A549 (cell line): ENCODE results near the gene VWC2. TPM values are rescaled to one million over a fixed set of nuclear protein-coding genes. Genes with fewer than 3 reads are reported as not detected.

Experiments used
- ATAC-seq, 2 experiments: fragments of 200-7000 bp in 1 of 2; fragments of >200 bp in 1 of 2; cut with Nextera tagmentation in 1 of 2; cut with Tn5 transposase in 1 of 2; 3 replicates each; pipeline versions ENCODE4 v1.8.0 to v1.9.1; 2018 to 2020; ENCODE audit warnings: mild to moderate bottlenecking in 1 of 2, moderate library complexity in 1 of 2
- CTCF ChIA-PET: fragments of 300-600 bp; sonication (Branson Sonifier 250); formaldehyde crosslinking; extraction: SDS; loops from one replicate; lab custom pipeline; 2021; ENCODE audit warnings: antibody characterized with exemption, inconsistent platforms; lab: Yijun Ruan, JAX
- POLR2A ChIA-PET: fragments of 350-600 bp; formaldehyde crosslinking; extraction: SDS; loops from one replicate; lab custom pipeline; 2021; ENCODE audit warnings: antibody characterized with exemption, inconsistent platforms; lab: Yijun Ruan, JAX
- DNase-seq, 2 experiments: peaks; one replicate each; pipeline versions ENCODE4 v3.0.0 to v3.0.0-alpha.2; 2011 to 2016; ENCODE audit warnings: low read depth in 1 of 2, low spot score in 1 of 2
- FAIRE-seq: peaks from 2 replicates; lab custom pipeline; 2011; peaks lifted over from hg19 to GRCh38; lab: Jason Lieb, UNC
- H3K27ac ChIP-seq, 2 experiments: fragments of >200 bp; sonication (Bioruptor Twin); formaldehyde crosslinking; 3 replicates each; pipeline ENCODE4 v1.5.1; 2016 to 2017
- H3K4me1 ChIP-seq: fragments of >200 bp; sonication (Bioruptor Twin); formaldehyde crosslinking; 3 replicates; pipeline ENCODE4 v1.6.1; 2016
- H3K4me2 ChIP-seq: fragments of >200 bp; sonication (Bioruptor Twin); formaldehyde crosslinking; 3 replicates; pipeline ENCODE4 v1.6.1; 2016
- H3K4me3 ChIP-seq: fragments of >200 bp; sonication (Bioruptor Twin); formaldehyde crosslinking; 3 replicates; pipeline ENCODE4 v1.5.1; 2016
- H3K9me3 ChIP-seq: fragments of >200 bp; sonication (Bioruptor Twin); formaldehyde crosslinking; 3 replicates; pipeline ENCODE4 v1.6.1; 2016
- BCL3 ChIP-seq: fragments of >200 bp; sonication (Bioruptor Twin); formaldehyde crosslinking; IDR thresholded peaks from 3 replicates; pipeline ENCODE4 v1.6.1; 2016
- CEBPB ChIP-seq, 2 experiments: fragments of >200 bp in 1 of 2; sonication (Bioruptor Twin) in 1 of 2; formaldehyde crosslinking in 1 of 2; IDR thresholded peaks; 2 replicates each; pipeline ENCODE4 v1.6.1; 2012 to 2016
- CHD2 ChIP-seq: fragments of 150-350 bp; IDR thresholded peaks from 2 replicates; pipeline ENCODE4 v1.6.1; 2014; ENCODE audit warnings: low read length; ENCODE audit not compliant: partially characterized antibody
- CTCF ChIP-seq: fragments of >200 bp; sonication (Bioruptor Twin); formaldehyde crosslinking; IDR thresholded peaks from 3 replicates; pipeline ENCODE4 v1.5.1; 2016
- E2F6 ChIP-seq: IDR thresholded peaks from 2 replicates; pipeline ENCODE4 v1.6.1; 2012; ENCODE audit warnings: low read depth, borderline replicate concordance
- ESRRA ChIP-seq: fragments of 150-350 bp; IDR thresholded peaks from 2 replicates; pipeline ENCODE4 v1.6.1; 2014; ENCODE audit warnings: mild to moderate bottlenecking, low read length, borderline replicate concordance
- FOSB ChIP-seq: fragments of 250-450 bp; sonication (Bioruptor Pico); IDR thresholded peaks from 2 replicates; pipeline ENCODE4 v1.5.0; 2020; ENCODE audit warnings: mild to moderate bottlenecking, moderate library complexity
- GATA3 ChIP-seq: IDR thresholded peaks from 2 replicates; pipeline ENCODE4 v1.6.1; 2012; ENCODE audit warnings: borderline replicate concordance
- HEYL ChIP-seq: fragments of 250-450 bp; sonication (Bioruptor Pico); IDR thresholded peaks from 2 replicates; pipeline ENCODE4 v1.8.0; 2021; ENCODE audit warnings: mild to moderate bottlenecking, moderate library complexity
- HOXA7 ChIP-seq: fragments of 250-450 bp; sonication (Bioruptor Pico); IDR thresholded peaks from 2 replicates; pipeline ENCODE4 v1.5.0; 2020; ENCODE audit warnings: mild to moderate bottlenecking, moderate library complexity
- HOXB5 ChIP-seq: fragments of 250-450 bp; sonication (Bioruptor Pico); IDR thresholded peaks from 2 replicates; pipeline ENCODE4 v1.5.0; 2020; ENCODE audit warnings: mild to moderate bottlenecking, moderate library complexity
- NR3C1 ChIP-seq: fragments of >200 bp; sonication (Bioruptor Twin); formaldehyde crosslinking; IDR thresholded peaks from 3 replicates; pipeline ENCODE4 v1.6.1; 2017
- PBX3 ChIP-seq: IDR thresholded peaks from 2 replicates; pipeline ENCODE4 v1.6.1; 2012
- POLR2AphosphoS2 ChIP-seq: conservative IDR thresholded peaks from 2 replicates; pipeline ENCODE4 v1.6.1; 2012; ENCODE audit warnings: low read length, improper control_type of control experiment, inconsistent platforms
- REST ChIP-seq: fragments of 200-600 bp; sonication (generic); IDR thresholded peaks from 2 replicates; pipeline ENCODE4 v1.6.1; 2016; ENCODE audit warnings: antibody characterized with exemption, mild to moderate bottlenecking, moderate library complexity
- SREBF2 ChIP-seq: fragments of 450-650 bp; IDR thresholded peaks from 2 replicates; pipeline ENCODE4 v1.6.1; 2014; ENCODE audit warnings: mild to moderate bottlenecking, moderate library complexity
- TP53 ChIP-seq: fragments of 250-450 bp; sonication (Bioruptor Pico); IDR thresholded peaks from 2 replicates; pipeline ENCODE4 v1.5.0; 2021; ENCODE audit warnings: mild to moderate bottlenecking, moderate library complexity
- ZFP36 ChIP-seq: fragments of 450-650 bp; IDR thresholded peaks from 2 replicates; pipeline ENCODE4 v1.6.1; 2014; ENCODE audit warnings: borderline replicate concordance; ENCODE audit not compliant: partially characterized antibody
- whole genome bisulfite sequencing: methylation state at CpG from one replicate; pipeline ENCODE4 v1.1.6; 2017; ENCODE audit errors: missing lambda C conversion rate; 5-methylcytosine and 5-hydroxymethylcytosine counted together
- polyA plus RNA-seq, 4 experiments: library from polyadenylated mRNA; depleted of rRNA in 3 of 4; stranded (reverse); fragments of >200 nt; fragmentation: RNase III in 1 of 4; extraction: RNeasy Plus Mini Kit Qiagen cat#74134 plus additional on column Dnase treatment in 1 of 4; gene quantifications; 2 replicates in 3 of 4; 3 replicates in 1 of 4; pipeline ENCODE4 v1.2.3, GENCODE V29; 2011 to 2017

Gene VWC2
- polyA plus RNA-seq, 2 of the 4 experiments (the other 2 are of a cell fraction), result not detected

GRCh38 chr7:49821181-49821580 lies 47.7 kb downstream of the VWC2 start (continued):
- no peak for TF ChIP-seq REST
- TF ChIP-seq HEYL (CRISPR knock-in tag), result no peak

- TF ChIP-seq BCL3, result no peak
- no peak for TF ChIP-seq E2F6
- no peak for TF ChIP-seq TP53 (CRISPR knock-in tag)
- TF ChIP-seq HOXA7 (CRISPR knock-in tag), result no peak
- no peak for TF ChIP-seq NR3C1
- Histone ChIP-seq H3K9me3 (no peaks in the 10 kb centered on the region), H3K4me3 (no peak overlapping the region), H3K4me2 (no peak overlapping the region), H3K27ac (no peak overlapping the region), H3K4me1 (no peaks in the 10 kb centered on the region)
- WGBS, result 3% methylated on average over 5 of the region's 5 CpGs
- no peak for DNase-seq
- CTCF ChIA-PET, result no interaction called here
- no peak for ATAC-seq
- POLR2A ChIA-PET, result no interaction called here
- FAIRE-seq, result no peak
Measured at GRCh38 chr7:49822856-49823255, 49.4 kb downstream of the VWC2 start.

- no peak for TF ChIP-seq BCL3
- TF ChIP-seq E2F6, result no peak
- FAIRE-seq (no peak), ATAC-seq (no peak), DNase-seq (no peak)
- Histone ChIP-seq H3K4me3 (no peak overlapping the region), H3K4me2 (no peak overlapping the region), H3K9me3 (no peaks in the 10 kb centered on the region), H3K4me1 (no peaks in the 10 kb centered on the region), H3K27ac (no peak overlapping the region)
- ChIA-PET CTCF (no interaction called here), POLR2A (no interaction called here)
- WGBS, result 44% methylated on average over 3 of the region's 3 CpGs
Measured at GRCh38 chr7:49823566-49823965, 50.1 kb downstream of the VWC2 start.

GRCh38 chr7:49839863-49840645 lies 66.6 kb downstream of the VWC2 start:
- WGBS, result 11% methylated on average over 13 of the region's 13 CpGs
- no peaks in the 10 kb centered on the region for H3K9me3 ChIP-seq
- no peak for DNase-seq
- no peak for ATAC-seq
- no peak overlapping the region for H3K4me2 ChIP-seq
- H3K27ac ChIP-seq, result no peak overlapping the region
- ChIA-PET CTCF (no interaction called here), POLR2A (no interaction called here)
- no peaks in the 10 kb centered on the region for H3K4me1 ChIP-seq
- H3K4me3 ChIP-seq, result no peak overlapping the region
- no peak for FAIRE-seq
- TF ChIP-seq PBX3, result no peak
- no peak for TF ChIP-seq CEBPB (IDR thresholded peaks at IDR 0.05)
- TF ChIP-seq ESRRA, result no peak
- no peak for TF ChIP-seq POLR2AphosphoS2
- no peak for TF ChIP-seq GATA3
- no peak for TF ChIP-seq HOXB5 (CRISPR knock-in tag)
- TF ChIP-seq FOSB (CRISPR knock-in tag), result no peak
- TF ChIP-seq NR3C1, result no peak
- TF ChIP-seq SREBF2, result no peak
- TF ChIP-seq ZFP36, result no peak
- no peak for TF ChIP-seq E2F6
- TF ChIP-seq CHD2, result no peak
- no peak for TF ChIP-seq CTCF
